Activated naive CD4-positive, alpha-beta T cell treated with anti-CD3 and anti-CD28 coated beads, Interleukin-2, amount 10 ng/mL, durations not matched to agents 7 days and 5 days (primary cell): ENCODE results near the gene KY.

Experiments
- CTCF ChIA-PET: fragments of 350-600 bp; sonication (Branson Sonifier 250); formaldehyde crosslinking; loops from one replicate; lab custom pipeline; 2021; ENCODE audit warnings: antibody characterized with exemption; lab: Charles Lee
- DNase-seq: peaks from one replicate; pipeline ENCODE4 v3.0.0-alpha.2; 2020
- H3K27ac Mint-ChIP-seq: one replicate; pipeline ENCODE4 v1.8.0; 2021; ENCODE audit warnings: mild to moderate bottlenecking, moderate library complexity, mixed read lengths
- H3K27me3 Mint-ChIP-seq: one replicate; pipeline ENCODE4 v1.8.0; 2021; ENCODE audit warnings: mild to moderate bottlenecking, mixed read lengths
- H3K36me3 Mint-ChIP-seq: one replicate; pipeline ENCODE4 v1.8.0; 2021; ENCODE audit warnings: mixed read lengths
- H3K4me1 Mint-ChIP-seq: one replicate; pipeline ENCODE4 v1.8.0; 2021; ENCODE audit warnings: mixed read lengths
- H3K4me3 Mint-ChIP-seq: one replicate; pipeline ENCODE4 v1.8.0; 2021; ENCODE audit warnings: mild to moderate bottlenecking, moderate library complexity, mixed read lengths
- H3K9me3 Mint-ChIP-seq: one replicate; pipeline ENCODE4 v1.8.0; 2021; ENCODE audit warnings: mixed read lengths

Gene KY

DNA sequence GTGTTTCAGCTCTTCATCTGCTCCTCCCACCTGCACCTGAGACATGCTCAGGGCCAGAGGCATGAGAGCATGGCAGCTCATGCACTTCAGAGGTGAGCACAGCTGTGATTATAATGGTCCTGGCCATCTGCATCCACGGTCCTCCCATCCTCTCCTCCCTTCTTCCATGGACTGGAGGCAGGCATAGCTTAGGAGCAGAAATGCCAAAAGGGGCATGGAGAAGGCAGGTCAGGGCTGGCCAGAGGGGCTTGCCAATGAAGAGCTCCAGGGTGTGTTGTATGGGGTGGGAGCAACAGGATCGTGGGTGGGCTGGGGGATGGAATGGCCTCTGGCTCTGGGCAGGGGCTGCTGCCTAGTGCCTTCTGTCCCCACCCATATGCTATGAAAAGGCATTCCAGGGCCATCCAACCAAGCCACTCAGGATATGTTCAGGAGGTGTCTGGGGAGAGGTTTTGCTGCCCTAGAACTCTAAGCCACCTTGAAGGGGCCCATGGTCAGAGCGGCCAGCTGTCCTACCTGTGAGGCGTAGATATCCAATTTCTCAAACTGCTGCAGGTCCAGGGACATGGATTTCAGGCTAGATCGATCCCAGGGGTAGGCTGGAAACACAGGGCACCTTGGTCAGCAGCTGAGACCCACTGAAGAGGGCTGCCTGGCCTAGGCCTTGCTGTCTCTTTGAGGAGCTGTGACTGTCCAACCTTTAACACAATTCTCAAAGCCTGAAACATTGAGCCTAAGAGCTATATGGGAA, 26.1 kb downstream of the KY start:
- H3K4me3 Mint-ChIP-seq, result no peak overlapping the region
- CTCF ChIA-PET, result interaction anchor here (1.8 kb wide), 1 partner anchor 24 kb away, joined by 5 read pairs; no protein-coding TSS in a partner anchor

DNA sequence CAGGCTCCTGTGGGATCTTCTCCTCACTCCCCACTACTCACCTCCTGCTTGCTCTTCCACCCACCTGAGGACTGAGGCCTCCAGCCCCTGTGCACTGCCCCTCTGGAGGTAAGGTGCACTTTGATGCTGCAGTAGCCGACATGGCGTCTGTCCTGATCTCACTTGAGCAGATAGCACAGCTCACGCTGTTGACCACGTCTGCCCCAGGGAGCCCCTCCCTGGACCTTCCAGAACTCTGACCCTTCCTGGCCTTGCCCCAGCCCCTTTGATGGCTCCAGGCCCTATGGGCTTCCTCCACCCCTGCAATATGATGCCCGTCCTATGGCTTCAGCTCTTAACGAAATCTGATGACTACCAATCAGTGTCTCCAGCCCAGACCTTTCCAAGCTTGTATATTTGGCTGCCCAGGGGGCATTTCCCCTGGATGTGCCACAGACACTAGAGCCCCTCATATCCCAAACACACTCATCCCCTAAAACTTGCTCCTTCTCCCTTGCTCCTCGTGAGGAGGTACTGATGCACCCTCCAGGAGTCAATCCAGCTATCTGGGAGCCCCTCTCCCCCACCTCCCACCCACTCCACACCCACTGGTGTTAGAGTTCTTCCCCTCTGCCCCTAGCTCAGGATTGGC, 27.1 kb downstream of the KY start:
- peaks cover 5% of the 10 kb centered on the region for H3K27me3 Mint-ChIP-seq
- H3K4me3 Mint-ChIP-seq, result no peak overlapping the region
- no peaks in the 10 kb centered on the region for H3K36me3 Mint-ChIP-seq
- no peak overlapping the region for H3K27ac Mint-ChIP-seq
- no peaks in the 10 kb centered on the region for H3K9me3 Mint-ChIP-seq
- CTCF ChIA-PET, result interaction anchor here (1.8 kb wide), 1 partner anchor 23 kb away, joined by 5 read pairs; no protein-coding TSS in a partner anchor
- H3K4me1 Mint-ChIP-seq, result no peaks in the 10 kb centered on the region
- DNase-seq, result no peak

More for the DNA sequence above, 26.1 kb downstream of the KY start:
- no peaks in the 10 kb centered on the region for H3K36me3 Mint-ChIP-seq
- H3K27ac Mint-ChIP-seq, result no peak overlapping the region
- H3K27me3 Mint-ChIP-seq, result peaks cover 8% of the 10 kb centered on the region
- no peak for DNase-seq
- H3K4me1 Mint-ChIP-seq, result no peaks in the 10 kb centered on the region
- H3K9me3 Mint-ChIP-seq, result no peaks in the 10 kb centered on the region

DNA sequence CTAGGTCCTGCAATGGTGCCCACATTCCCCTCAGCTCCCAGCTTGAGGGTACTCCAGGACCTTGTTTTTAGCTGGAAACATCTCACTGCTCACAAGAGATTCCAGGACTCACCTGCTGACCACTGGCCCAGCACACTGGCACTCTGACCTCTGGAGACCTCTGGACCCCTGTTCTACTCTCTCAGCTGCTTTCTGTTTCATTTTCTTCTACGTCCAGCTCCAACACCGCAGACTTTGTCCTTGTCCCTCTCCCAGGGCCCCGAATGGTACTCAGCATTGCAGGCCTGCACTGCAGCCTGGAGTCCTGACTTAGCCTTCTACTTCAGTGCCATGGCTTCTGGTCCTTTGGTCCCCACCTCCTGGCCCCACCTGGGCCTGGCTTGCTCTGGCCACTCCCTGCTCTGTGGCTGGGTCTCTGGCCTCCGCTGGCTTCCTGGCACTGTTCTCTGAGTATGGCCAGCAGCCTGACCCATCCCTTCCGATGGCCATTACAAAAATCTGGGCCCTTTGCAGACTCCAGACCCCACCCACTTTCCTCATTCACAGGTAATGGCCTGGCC, 27.9 kb downstream of the KY start:
- Mint-ChIP-seq H3K9me3 (no peaks in the 10 kb centered on the region), H3K4me1 (no peaks in the 10 kb centered on the region), H3K27ac (no peak overlapping the region), H3K36me3 (no peaks in the 10 kb centered on the region), H3K4me3 (no peak overlapping the region), H3K27me3 (peaks cover 4% of the 10 kb centered on the region)
- CTCF ChIA-PET, result no interaction called here
- DNase-seq, result no peak

DNA sequence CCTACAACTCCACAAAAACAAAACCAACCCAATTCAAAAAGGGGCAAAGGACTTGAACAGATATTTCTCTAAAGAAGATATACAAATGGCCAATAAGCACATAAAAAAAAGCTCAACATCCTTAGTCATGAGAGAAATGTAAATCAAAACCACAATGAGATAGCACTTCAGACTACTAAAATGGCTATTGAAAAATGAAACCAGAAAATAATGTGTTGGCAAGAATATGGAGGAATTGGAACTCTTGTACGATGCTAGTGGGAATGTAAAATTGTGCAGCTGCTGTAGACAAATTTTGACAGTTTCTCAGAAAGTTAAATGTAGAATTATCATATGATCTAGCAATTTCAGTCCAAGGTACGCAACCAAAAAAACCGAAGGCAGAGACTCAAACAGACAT, 29.0 kb downstream of the KY start:
- Mint-ChIP-seq H3K36me3 (no peaks in the 10 kb centered on the region), H3K27ac (no peak overlapping the region), H3K27me3 (peaks cover 4% of the 10 kb centered on the region), H3K4me3 (no peak overlapping the region), H3K9me3 (no peaks in the 10 kb centered on the region), H3K4me1 (no peaks in the 10 kb centered on the region)
- CTCF ChIA-PET, result no interaction called here
- DNase-seq, result no peak

DNA sequence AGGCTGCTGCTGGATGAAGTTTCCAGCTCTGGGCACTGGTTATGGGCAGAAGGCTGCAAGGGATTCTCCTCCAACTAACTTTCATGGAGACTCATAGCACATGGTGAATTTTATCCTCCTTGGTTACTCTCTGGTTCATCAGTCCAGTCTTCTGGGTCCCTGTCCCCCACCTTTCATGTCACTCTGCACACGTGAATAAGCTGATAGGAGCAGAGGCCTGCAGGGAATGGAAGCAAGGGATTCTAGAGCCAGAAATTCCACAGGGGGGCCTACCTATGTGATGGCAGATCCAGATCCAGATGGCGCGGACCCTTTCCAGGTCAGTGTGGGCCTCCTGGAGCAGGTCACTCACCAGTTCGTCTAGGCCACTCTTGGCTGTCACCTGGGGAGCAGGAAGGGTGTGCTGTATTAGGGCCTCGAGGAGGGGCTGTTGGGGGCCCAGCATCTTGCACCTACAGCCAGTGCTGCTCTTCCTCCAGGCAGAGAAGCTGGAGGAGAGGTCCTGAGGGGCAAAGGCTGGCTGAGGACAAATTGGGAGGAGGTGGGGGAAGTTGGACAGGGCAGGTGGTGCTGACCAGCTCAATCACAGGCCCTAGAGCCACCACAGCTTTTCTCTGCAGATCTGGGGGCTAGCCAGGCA, 30.2 kb downstream of the KY start:
- no peak overlapping the region for H3K27ac Mint-ChIP-seq
- H3K9me3 Mint-ChIP-seq, result no peaks in the 10 kb centered on the region
- H3K4me3 Mint-ChIP-seq, result no peak overlapping the region
- no peaks in the 10 kb centered on the region for H3K36me3 Mint-ChIP-seq
- no peak for DNase-seq
- H3K4me1 Mint-ChIP-seq, result no peaks in the 10 kb centered on the region
- H3K27me3 Mint-ChIP-seq, result peaks cover 4% of the 10 kb centered on the region
- CTCF ChIA-PET, result no interaction called here

DNA sequence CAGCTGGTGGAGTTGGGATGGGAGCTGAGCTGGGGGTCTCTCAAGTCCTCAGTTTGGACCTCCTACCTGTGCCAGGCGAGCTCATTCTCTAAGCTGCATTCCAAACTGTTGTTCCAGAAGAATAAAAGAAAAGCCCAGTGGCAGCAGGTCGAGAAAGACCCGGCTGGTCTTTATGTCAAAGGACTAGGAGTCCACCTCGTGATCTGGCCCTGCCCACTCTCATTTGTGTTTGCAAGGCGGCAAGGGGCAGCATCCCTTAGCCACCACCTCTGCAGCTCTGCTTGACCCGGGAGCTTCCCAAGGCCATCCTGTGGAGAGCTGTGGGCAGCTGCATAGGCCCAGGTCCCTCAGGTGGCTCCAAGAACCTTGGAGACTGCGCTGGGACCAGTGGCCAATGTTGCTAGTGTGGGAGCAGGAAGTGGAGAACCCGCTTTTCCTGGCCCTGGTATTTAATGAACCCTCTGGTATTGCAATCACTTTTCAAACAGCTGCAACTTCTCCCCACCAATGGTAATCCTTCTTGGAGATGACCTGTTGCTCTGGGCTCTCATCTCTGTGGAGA, 30.9 kb downstream of the KY start:
- CTCF ChIA-PET, result interaction anchor here (0.8 kb wide), 1 partner anchor 20 kb away, joined by 3 read pairs; no protein-coding TSS in a partner anchor
- no peak for DNase-seq
- Mint-ChIP-seq H3K9me3 (no peaks in the 10 kb centered on the region), H3K4me1 (no peaks in the 10 kb centered on the region), H3K27ac (no peak overlapping the region), H3K27me3 (peaks cover 4% of the 10 kb centered on the region), H3K36me3 (no peaks in the 10 kb centered on the region), H3K4me3 (no peak overlapping the region)

DNA sequence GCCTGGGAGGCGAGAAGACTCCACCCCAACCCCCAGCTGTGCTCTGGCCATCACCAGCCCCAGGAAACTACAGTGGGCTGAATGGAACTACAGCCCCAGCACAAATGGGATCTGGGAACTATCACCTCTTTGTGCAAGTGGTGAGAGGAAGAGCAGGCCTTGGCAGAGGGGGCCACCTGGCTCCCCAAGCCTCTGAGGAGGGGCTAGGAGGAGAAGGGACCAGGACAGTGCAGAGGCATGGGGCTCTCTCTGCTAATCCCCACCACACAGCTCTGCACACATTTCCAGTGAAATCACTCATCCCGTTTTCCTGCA, 31.6 kb downstream of the KY start:
- CTCF ChIA-PET, result no interaction called here
- Mint-ChIP-seq H3K36me3 (no peaks in the 10 kb centered on the region), H3K4me1 (no peaks in the 10 kb centered on the region), H3K27me3 (peaks cover 4% of the 10 kb centered on the region), H3K4me3 (no peak overlapping the region), H3K27ac (no peak overlapping the region), H3K9me3 (no peaks in the 10 kb centered on the region)
- DNase-seq, result no peak

DNA sequence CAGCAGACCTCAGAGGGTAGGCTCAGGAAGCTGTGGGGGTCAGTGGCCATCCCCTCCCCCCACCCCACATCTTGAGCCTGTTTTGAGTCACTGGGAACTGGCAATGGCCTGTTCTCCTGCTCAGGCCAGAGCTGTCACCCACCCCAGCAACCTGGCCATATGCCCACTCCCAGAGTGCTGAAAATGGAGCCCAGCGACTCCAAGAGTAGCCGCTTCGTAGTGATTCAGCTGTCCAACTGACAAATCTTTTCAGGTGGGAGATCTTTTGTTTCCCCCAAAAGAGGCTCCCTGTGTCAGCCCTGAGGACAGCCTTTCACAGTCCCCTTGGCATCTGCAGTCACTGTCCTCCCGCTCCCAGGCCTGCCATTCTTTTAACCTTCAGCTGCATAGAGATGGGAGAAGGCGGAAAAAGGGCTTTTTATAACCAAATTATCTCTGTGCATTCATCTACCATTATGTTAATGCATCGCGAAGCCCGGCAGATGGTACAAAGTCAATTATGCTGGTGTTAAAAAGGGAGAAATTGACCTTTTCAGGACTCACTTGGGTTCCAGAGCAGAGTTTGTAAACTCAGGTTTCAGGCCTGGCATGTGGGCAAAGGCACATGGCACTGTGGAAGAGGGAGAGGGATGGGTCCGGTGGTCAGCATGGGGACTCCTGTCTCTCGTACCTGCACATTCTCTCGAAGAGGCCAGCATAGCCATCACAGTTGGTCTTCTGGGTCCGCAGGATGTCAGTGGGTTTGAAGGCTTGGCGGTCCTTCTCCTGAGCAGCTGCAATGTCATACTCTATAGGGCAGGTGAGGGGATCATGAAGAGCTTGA, 32.1 kb downstream of the KY start:
- Mint-ChIP-seq H3K9me3 (no peaks in the 10 kb centered on the region), H3K27me3 (peaks cover 4% of the 10 kb centered on the region), H3K4me3 (no peak overlapping the region), H3K27ac (no peak overlapping the region), H3K36me3 (no peaks in the 10 kb centered on the region), H3K4me1 (no peaks in the 10 kb centered on the region)
- no peak for DNase-seq
- CTCF ChIA-PET, result no interaction called here

DNA sequence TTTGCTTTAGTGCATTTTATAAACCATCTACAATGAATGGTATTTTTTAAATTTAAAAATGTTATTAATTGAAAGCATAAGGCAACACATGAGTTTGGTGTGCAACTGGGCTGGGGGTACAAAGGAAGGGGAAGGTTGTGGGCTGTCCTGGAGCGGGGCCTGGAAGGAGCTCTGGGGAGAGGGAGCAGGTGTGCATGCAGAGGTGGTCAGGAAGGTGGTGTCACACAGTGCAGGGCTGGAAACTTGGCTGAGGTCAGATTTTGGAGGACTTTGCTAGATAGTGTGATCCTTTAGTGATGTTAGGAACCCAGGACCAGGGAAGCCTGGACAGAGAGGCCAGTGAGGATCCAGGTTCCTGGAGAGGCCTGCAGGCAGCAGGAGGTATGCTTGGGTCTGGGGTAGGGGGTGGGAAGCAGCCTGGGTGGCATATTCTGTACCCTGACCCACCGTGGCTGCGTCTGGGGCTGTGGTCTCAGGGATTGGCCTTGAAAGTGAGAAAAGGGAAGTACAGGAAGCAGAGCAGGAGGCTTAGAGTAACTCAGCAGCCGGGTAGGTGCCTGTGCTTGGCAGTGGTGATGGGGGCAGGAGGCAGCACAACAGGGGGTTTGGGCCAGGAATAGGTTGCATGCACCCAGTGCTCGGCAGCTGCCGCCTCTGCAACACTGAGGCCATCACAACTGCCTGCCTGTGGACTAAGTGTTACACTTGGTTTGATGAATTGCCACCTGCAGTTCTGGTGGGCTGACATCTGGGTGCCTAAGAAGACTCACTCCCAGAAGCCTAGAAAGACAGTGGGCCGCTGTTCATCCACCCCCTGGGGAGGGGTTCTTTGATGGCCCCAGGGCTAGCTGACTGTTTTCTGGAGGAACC, 33.0 kb downstream of the KY start:
- H3K4me3 Mint-ChIP-seq, result no peak overlapping the region
- no peaks in the 10 kb centered on the region for H3K27me3 Mint-ChIP-seq
- CTCF ChIA-PET, result no interaction called here
- H3K36me3 Mint-ChIP-seq, result no peaks in the 10 kb centered on the region
- no peak for DNase-seq
- H3K9me3 Mint-ChIP-seq, result no peaks in the 10 kb centered on the region
- H3K27ac Mint-ChIP-seq, result no peak overlapping the region
- H3K4me1 Mint-ChIP-seq, result no peaks in the 10 kb centered on the region

DNA sequence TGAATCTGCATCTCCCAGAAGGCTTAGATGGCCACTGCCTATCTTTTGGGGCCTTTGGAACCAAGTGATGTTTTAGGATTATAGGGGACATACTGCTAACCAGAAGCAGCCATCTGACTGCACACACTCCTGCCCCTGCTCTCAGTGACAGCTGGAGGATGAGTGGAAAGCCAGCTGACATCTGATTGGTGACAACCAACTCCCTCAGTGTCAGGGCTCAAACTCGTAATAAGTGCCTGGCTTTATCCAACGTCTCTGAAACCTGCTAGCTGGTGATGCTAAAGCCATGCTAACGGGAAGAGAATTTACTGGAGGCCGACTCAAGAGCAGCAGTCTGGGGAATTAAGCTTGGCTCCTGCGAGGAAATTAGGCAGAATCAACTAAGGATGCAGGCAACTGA, 35.1 kb downstream of the KY start:
- DNase-seq, result no peak
- H3K4me3 Mint-ChIP-seq, result no peak overlapping the region
- CTCF ChIA-PET, result interaction anchor here (0.7 to 1.2 kb wide), 4 partner anchors 10 to 17 kb away, joined by 3 read pairs; no protein-coding TSS in a partner anchor
- H3K27me3 Mint-ChIP-seq, result no peaks in the 10 kb centered on the region
- no peaks in the 10 kb centered on the region for H3K9me3 Mint-ChIP-seq
- no peak overlapping the region for H3K27ac Mint-ChIP-seq
- no peaks in the 10 kb centered on the region for H3K4me1 Mint-ChIP-seq
- no peaks in the 10 kb centered on the region for H3K36me3 Mint-ChIP-seq

DNA sequence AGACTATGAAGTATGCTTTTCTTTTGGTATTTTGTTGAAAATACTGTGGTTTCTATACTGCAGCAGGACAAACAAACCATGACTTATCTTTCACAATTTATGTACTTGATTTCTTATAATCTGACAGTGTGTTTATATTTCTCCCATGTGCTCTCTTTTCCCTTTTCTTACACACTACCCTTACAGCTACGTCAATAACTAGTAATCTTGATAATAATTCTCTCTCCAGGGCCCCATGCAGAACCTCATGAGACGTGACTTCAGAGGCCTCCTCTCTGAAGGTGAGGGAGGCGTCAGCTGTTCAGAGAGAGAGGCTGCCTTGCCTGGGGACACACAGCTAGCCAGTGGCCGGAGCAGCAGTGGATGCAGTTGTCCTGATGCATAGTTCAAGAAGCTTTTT, 35.9 kb downstream of the KY start:
- Mint-ChIP-seq H3K4me3 (no peak overlapping the region), H3K4me1 (no peaks in the 10 kb centered on the region), H3K9me3 (no peaks in the 10 kb centered on the region), H3K36me3 (no peaks in the 10 kb centered on the region), H3K27me3 (no peaks in the 10 kb centered on the region), H3K27ac (no peak overlapping the region)
- no peak for DNase-seq
- CTCF ChIA-PET, result interaction anchor here (0.8 to 1.2 kb wide), 3 partner anchors 10 to 14 kb away, joined by 3 read pairs; no protein-coding TSS in a partner anchor

DNA sequence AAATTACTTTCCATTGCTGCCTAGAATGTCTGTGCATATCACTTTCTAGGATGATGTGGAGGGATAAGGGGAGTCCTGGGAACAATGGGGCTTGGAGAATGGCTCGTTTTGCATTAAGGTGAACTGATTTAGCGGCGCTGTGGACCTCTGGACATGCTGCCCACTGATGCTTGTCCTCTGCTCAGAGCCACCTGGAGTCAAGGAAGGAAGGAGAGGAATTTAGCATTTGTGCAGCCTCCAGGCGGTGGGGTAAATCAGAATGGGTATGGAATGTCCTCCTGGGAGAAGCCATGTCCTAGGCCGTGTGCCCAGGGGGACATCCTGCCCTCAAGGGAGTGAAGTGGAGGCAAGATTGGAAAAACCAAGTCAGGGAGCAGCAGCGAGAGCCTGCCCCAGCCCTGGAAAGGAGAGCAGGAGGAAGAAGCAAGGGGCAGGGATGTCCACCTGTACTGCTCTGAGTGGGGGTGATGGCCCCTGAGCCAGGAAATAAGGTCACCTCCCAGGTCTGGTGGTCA, 37.8 kb downstream of the KY start:
- CTCF ChIA-PET, result no interaction called here
- H3K36me3 Mint-ChIP-seq, result no peaks in the 10 kb centered on the region
- H3K9me3 Mint-ChIP-seq, result no peaks in the 10 kb centered on the region
- H3K4me3 Mint-ChIP-seq, result no peak overlapping the region
- peaks cover 10% of the 10 kb centered on the region for H3K27me3 Mint-ChIP-seq
- no peak overlapping the region for H3K27ac Mint-ChIP-seq
- no peak for DNase-seq
- H3K4me1 Mint-ChIP-seq, result no peaks in the 10 kb centered on the region

DNA sequence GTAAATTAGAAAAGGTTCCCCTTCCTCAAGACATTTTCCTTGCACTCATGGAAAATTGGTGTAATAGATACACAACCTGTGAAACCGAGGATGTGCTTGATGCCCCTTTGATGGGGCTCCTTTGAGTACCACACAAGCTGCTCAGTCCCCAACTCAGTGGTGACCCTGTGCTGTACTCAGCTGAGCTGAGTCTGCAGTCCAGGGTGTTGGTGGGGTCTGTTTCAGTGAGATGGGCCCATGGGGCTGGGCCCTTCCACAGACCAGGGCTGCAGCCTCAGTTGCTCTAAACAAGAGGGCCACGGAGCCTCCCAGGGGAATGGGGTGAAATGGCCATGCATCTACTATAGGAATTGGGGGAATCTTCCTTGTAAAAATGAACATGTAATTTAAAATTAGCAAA, 39.3 kb downstream of the KY start:
- Mint-ChIP-seq H3K27ac (no peak overlapping the region), H3K4me3 (no peak overlapping the region), H3K27me3 (peaks cover 16% of the 10 kb centered on the region), H3K9me3 (no peaks in the 10 kb centered on the region), H3K36me3 (no peaks in the 10 kb centered on the region), H3K4me1 (no peaks in the 10 kb centered on the region)
- CTCF ChIA-PET, result interaction anchor here (1.3 kb wide), 1 partner anchor 10 kb away, joined by 4 read pairs; no protein-coding TSS in a partner anchor
- DNase-seq, result no peak
